ENCODE results near the gene NAA40. TPM values are rescaled to one million over a fixed set of nuclear protein-coding genes. Genes with fewer than 3 reads are reported as not detected.
"Not testable (repeated sequence)": the region's sequence is repeated elsewhere in the genome, so short reads cannot be mapped to it uniquely, and the experiment has no call there.

The NAA40 gene
- total RNA-seq, 1 experiment from 2014 or later = 43.7 TPM

DNA sequence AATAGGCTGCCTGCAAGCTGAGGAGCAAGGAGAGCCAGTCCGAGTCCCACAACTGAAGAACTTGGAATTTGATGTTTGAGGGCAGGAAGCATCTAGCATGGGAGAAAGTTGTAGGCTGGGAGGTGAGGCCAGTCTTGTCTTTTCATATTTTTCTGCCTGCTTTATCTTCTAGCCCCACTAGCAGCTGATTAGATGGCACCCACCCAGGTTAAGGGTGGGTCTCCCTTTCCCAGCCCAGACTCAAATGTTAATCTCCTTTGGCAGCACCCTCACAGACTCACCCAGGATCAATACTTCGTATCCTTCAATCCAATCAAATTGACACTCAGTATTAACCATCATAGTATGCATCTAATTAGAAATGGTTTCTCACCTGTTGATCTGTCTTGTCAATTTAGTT lies 30.7 kb downstream of the NAA40 start:
- BruUV-seq (replicated peaks) = no TSS peak
- POLR2A ChIA-PET = no interaction called here
- TF ChIP-seq, protein P1, sequence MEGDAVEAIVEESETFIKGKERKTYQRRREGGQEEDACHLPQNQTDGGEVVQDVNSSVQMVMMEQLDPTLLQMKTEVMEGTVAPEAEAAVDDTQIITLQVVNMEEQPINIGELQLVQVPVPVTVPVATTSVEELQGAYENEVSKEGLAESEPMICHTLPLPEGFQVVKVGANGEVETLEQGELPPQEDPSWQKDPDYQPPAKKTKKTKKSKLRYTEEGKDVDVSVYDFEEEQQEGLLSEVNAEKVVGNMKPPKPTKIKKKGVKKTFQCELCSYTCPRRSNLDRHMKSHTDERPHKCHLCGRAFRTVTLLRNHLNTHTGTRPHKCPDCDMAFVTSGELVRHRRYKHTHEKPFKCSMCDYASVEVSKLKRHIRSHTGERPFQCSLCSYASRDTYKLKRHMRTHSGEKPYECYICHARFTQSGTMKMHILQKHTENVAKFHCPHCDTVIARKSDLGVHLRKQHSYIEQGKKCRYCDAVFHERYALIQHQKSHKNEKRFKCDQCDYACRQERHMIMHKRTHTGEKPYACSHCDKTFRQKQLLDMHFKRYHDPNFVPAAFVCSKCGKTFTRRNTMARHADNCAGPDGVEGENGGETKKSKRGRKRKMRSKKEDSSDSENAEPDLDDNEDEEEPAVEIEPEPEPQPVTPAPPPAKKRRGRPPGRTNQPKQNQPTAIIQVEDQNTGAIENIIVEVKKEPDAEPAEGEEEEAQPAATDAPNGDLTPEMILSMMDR (IDR thresholded peaks at IDR 0.05; ENCODE audit: insufficient read depth in 1 of 2, low read depth in 1 of 2, low read length in 1 of 2, severe bottlenecking in 1 of 2, unreplicated experiment in 1 of 2) = no peak

DNA sequence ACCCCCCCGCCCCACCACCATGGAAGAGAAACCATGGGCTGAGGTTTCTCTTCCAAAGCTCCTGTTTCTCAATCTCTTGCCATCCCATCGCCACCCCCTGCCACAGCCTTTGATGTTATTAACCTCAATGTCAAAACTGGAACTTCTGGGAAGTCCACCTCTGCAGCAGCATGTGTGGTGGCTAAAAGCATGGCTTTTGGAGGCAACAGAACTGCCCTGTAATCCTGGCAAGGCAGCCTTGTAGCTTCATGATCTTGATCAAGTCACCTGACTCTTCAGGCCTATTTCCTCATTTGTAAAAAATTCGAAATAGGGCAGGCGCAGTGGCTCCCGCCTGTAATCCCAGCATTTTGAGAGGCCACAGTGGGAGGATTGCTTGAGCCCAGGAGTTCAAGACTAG lies 32.1 kb downstream of the NAA40 start:
- Mint-ChIP-seq H3K27me3 (ENCODE audit: insufficient read depth, unreplicated experiment) (no peaks in the 10 kb centered on the region), H3K4me3 (ENCODE audit: unreplicated experiment) (no peak overlapping the region), H3K9me3 (ENCODE audit: unreplicated experiment) (peaks cover 10% of the 10 kb centered on the region), H3K27ac (ENCODE audit: unreplicated experiment) (no peak overlapping the region), H3K4me1 (ENCODE audit: low read depth, unreplicated experiment) (peaks cover 10% of the 10 kb centered on the region), H3K36me3 (ENCODE audit: insufficient read depth, unreplicated experiment) (peaks cover 19% of the 10 kb centered on the region)
- no peaks in the 10 kb centered on the region for H3K9me3 ChIP-seq
- no peak overlapping the region for H3K4me3 ChIP-seq (ENCODE audit: low read depth, low read length)
- no peaks in the 10 kb centered on the region for H3K36me3 ChIP-seq (ENCODE audit: control insufficient read depth, insufficient read depth, low read length)
- DNase-seq = no peak
- ChIA-PET POLR2A (no interaction called here), CTCF (interaction anchor here (0.7 kb wide), 1 partner anchor 9 kb away, joined by 12 read pairs; no protein-coding TSS in a partner anchor)
- TF ChIP-seq, protein P1 (IDR thresholded peaks at IDR 0.05; ENCODE audit: insufficient read depth in 1 of 2, low read depth in 1 of 2, low read length in 1 of 2, severe bottlenecking in 1 of 2, unreplicated experiment in 1 of 2) = no peak
- BruUV-seq (replicated peaks) = no TSS peak
- intact Hi-C loops (cut with micrococcal nuclease; ENCODE audit: unreplicated experiment) = no loop called here
- H3K27me3 ChIP-seq (replicated peaks; ENCODE audit: control insufficient read depth, insufficient read depth, low read length) = no peaks in the 10 kb centered on the region; the same call in 1 of the 2 replicates
- peaks cover 6% of the 10 kb centered on the region; the same call in 1 of the 2 replicates for H3K4me1 ChIP-seq

More for the DNA sequence above, 30.7 kb downstream of the NAA40 start:
- H3K27me3 ChIP-seq (replicated peaks; ENCODE audit: control insufficient read depth, insufficient read depth, low read length) = no peaks in the 10 kb centered on the region; the same call in 1 of the 2 replicates
- H3K4me1 ChIP-seq = no peaks in the 10 kb centered on the region
- H3K27me3 Mint-ChIP-seq (ENCODE audit: insufficient read depth, unreplicated experiment) = no peaks in the 10 kb centered on the region
- H3K36me3 Mint-ChIP-seq (ENCODE audit: insufficient read depth, unreplicated experiment) = peaks cover 6% of the 10 kb centered on the region
- no peak overlapping the region for H3K27ac Mint-ChIP-seq (ENCODE audit: unreplicated experiment)
- no peak for DNase-seq
- H3K9me3 Mint-ChIP-seq (ENCODE audit: unreplicated experiment) = peaks cover 10% of the 10 kb centered on the region
- no peaks in the 10 kb centered on the region for H3K9me3 ChIP-seq
- H3K4me1 Mint-ChIP-seq (ENCODE audit: low read depth, unreplicated experiment) = peaks cover 6% of the 10 kb centered on the region
- CTCF ChIA-PET = no interaction called here
- intact Hi-C loops (cut with micrococcal nuclease; ENCODE audit: unreplicated experiment) = no loop called here
- H3K4me3 ChIP-seq (ENCODE audit: low read depth, low read length) = no peak overlapping the region
- H3K4me3 Mint-ChIP-seq (ENCODE audit: unreplicated experiment) = no peak overlapping the region
- no peaks in the 10 kb centered on the region for H3K36me3 ChIP-seq (ENCODE audit: control insufficient read depth, insufficient read depth, low read length)

DNA sequence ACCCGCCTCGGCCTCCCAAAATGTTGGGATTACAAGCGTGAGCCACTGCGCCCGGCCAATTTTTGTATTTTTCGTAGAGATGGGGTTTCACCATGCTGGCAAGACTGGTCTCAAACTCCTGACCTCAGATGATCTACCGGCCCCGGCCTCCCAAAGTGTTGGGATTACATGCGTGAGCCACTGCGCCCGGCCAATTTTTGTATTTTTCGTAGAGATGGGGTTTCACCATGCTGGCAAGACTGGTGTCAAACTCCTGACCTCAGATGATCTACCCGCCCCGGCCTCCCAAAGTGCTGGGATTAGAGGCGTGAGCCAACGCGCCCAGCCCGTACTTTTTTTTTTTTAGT lies 35.1 kb downstream of the NAA40 start:
- BruUV-seq (replicated peaks); H3K27me3 ChIP-seq (replicated peaks; ENCODE audit: control insufficient read depth, insufficient read depth, low read length); DNase-seq; H3K9me3 ChIP-seq; H3K9me3 Mint-ChIP-seq (ENCODE audit: unreplicated experiment); H3K36me3 ChIP-seq (ENCODE audit: control insufficient read depth, insufficient read depth, low read length); H3K27me3 Mint-ChIP-seq (ENCODE audit: insufficient read depth, unreplicated experiment): not testable (repeated sequence)
- peaks cover 11% of the 10 kb centered on the region; the same call in 1 of the 2 replicates for H3K4me1 ChIP-seq
- CTCF ChIA-PET = interaction anchor here (0.6 to 1.2 kb wide), 4 partner anchors 28 to 139 kb away, joined by 3 to 8 read pairs (median 6); partner anchors contain the start of gene MARK2
- POLR2A ChIA-PET = interaction anchor here (0.6 to 1.3 kb wide), 5 partner anchors 29 to 1641 kb away, joined by 3 read pairs; partner anchors contain the start of genes NAA40, PCNX3 and RTN3
- Mint-ChIP-seq H3K27ac (ENCODE audit: unreplicated experiment) (peak overlapping the region; percentile 99), H3K4me3 (ENCODE audit: unreplicated experiment) (peak overlapping the region; percentile 99), H3K4me1 (ENCODE audit: low read depth, unreplicated experiment) (peaks cover 17% of the 10 kb centered on the region), H3K36me3 (ENCODE audit: insufficient read depth, unreplicated experiment) (peaks cover 45% of the 10 kb centered on the region)
- peak overlapping the region; percentile 32 for H3K4me3 ChIP-seq (ENCODE audit: low read depth, low read length)
- intact Hi-C loops (cut with micrococcal nuclease; ENCODE audit: unreplicated experiment) = loop anchor here (1.0 to 2.0 kb wide), 2 partner anchors 12 to 35 kb away; partner anchors contain the start of genes NAA40 and OTUB1
